ENCODE results near the gene STXBP6. TPM values are rescaled to one million over a fixed set of nuclear protein-coding genes. Genes with fewer than 3 reads are reported as not detected.

STXBP6 gene
- total RNA-seq, 1 donor from 2014 or later: 6.8 TPM

DNA sequence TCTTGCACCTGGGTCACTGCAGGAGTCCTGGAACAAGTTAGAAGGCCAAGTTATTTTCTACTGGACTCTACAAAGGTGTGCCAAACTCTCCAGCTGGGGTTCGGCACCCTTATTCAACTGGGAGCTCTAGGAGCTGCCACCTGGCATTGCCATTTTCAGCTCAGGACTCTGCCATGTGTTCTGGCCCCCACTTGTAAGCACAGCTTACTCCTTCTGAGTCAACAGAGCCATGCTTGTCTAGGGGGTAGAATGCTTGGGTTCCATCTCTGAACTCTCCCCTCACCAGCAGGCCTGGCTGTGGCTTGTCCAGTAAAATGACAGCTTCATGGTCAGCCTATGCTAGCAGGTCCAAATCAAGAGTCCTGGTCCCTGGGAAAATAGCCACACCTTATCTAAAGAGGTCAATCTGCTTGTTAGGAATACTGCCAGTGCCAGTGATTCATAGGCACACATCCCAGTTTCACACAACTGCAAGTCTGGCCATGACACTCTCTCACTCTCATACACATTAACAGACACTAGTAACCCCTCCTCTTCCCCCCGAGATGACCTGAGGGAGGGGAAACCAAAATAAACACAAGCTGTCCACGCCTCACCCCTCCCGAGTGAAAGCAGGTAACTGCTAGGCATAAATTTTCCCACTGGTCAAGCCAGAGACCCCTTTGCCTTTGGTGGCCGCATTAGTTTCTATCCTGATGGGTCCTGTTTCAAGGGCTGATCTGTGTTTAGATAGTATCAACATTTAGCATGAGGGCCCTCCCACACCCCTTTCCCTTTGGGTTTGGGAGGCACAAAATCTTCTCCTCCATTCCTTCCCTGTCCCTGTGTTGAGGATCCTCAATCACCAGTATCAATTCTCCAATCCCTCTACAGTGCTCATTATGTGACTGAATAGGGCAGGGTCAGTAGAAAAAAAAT, 233.7 kb downstream of the STXBP6 start:
- Mint-ChIP-seq H3K27ac (ENCODE audit: unreplicated experiment) (peak overlapping the region; percentile 75), H3K4me3 (no peak overlapping the region), H3K27me3 (ENCODE audit: low read depth) (no peaks in the 10 kb centered on the region), H3K36me3 (ENCODE audit: low read depth) (no peaks in the 10 kb centered on the region), H3K9me3 (no peaks in the 10 kb centered on the region), H3K4me1 (peaks cover 17% of the 10 kb centered on the region)
- TF ChIP-seq, protein P1, sequence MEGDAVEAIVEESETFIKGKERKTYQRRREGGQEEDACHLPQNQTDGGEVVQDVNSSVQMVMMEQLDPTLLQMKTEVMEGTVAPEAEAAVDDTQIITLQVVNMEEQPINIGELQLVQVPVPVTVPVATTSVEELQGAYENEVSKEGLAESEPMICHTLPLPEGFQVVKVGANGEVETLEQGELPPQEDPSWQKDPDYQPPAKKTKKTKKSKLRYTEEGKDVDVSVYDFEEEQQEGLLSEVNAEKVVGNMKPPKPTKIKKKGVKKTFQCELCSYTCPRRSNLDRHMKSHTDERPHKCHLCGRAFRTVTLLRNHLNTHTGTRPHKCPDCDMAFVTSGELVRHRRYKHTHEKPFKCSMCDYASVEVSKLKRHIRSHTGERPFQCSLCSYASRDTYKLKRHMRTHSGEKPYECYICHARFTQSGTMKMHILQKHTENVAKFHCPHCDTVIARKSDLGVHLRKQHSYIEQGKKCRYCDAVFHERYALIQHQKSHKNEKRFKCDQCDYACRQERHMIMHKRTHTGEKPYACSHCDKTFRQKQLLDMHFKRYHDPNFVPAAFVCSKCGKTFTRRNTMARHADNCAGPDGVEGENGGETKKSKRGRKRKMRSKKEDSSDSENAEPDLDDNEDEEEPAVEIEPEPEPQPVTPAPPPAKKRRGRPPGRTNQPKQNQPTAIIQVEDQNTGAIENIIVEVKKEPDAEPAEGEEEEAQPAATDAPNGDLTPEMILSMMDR (conservative IDR thresholded peaks at IDR 0.05): no peak
- DNase-seq (ENCODE audit: low read depth, low spot score): no peak

- H3K4me1 Mint-ChIP-seq: peaks cover 17% of the 10 kb centered on the region
- H3K36me3 Mint-ChIP-seq (ENCODE audit: low read depth): no peaks in the 10 kb centered on the region
- no peaks in the 10 kb centered on the region for H3K9me3 Mint-ChIP-seq
- H3K4me3 Mint-ChIP-seq: no peak overlapping the region
- DNase-seq (ENCODE audit: low read depth, low spot score): no peak
- no peaks in the 10 kb centered on the region for H3K27me3 Mint-ChIP-seq (ENCODE audit: low read depth)
- no peak overlapping the region for H3K27ac Mint-ChIP-seq (ENCODE audit: unreplicated experiment)
- TF ChIP-seq, protein P1 (conservative IDR thresholded peaks at IDR 0.05): no peak
These were observed 234.4 kb downstream of the STXBP6 start for GRCh38 chr14:24815543-24815942.

- H3K36me3 Mint-ChIP-seq (ENCODE audit: low read depth): no peaks in the 10 kb centered on the region
- H3K9me3 Mint-ChIP-seq: no peaks in the 10 kb centered on the region
- no peak for DNase-seq (ENCODE audit: low read depth, low spot score)
- H3K27me3 Mint-ChIP-seq (ENCODE audit: low read depth): no peaks in the 10 kb centered on the region
- H3K4me3 Mint-ChIP-seq: no peak overlapping the region
- no peak overlapping the region for H3K27ac Mint-ChIP-seq (ENCODE audit: unreplicated experiment)
- H3K4me1 Mint-ChIP-seq: peaks cover 17% of the 10 kb centered on the region
- TF ChIP-seq, protein P1 (conservative IDR thresholded peaks at IDR 0.05): no peak
These were observed 235.0 kb downstream of the STXBP6 start for GRCh38 chr14:24814944-24815343.

DNA sequence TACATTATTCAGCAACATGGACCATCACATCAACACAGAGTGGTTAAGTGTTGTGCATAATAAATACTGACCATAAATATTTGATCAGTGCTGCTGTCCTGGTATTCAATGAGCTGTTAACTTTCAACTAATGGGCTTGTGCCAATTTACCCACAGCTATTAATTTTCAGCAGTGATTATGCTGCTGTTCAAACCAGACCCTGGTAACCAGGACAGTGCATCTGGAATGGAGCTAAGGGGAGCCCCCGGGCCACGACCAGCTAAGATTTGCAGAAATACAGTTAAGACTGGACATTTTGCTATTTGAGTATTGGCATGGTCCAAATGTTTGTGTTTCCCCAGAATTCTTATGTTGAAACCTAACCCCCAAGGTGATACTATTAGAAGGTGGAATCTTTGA, 235.6 kb downstream of the STXBP6 start:
- Mint-ChIP-seq H3K9me3 (no peaks in the 10 kb centered on the region), H3K27me3 (ENCODE audit: low read depth) (no peaks in the 10 kb centered on the region), H3K36me3 (ENCODE audit: low read depth) (no peaks in the 10 kb centered on the region), H3K4me3 (no peak overlapping the region), H3K4me1 (peaks cover 17% of the 10 kb centered on the region), H3K27ac (ENCODE audit: unreplicated experiment) (no peak overlapping the region)
- no peak for DNase-seq (ENCODE audit: low read depth, low spot score)
- TF ChIP-seq, protein P1 (conservative IDR thresholded peaks at IDR 0.05): no peak

DNA sequence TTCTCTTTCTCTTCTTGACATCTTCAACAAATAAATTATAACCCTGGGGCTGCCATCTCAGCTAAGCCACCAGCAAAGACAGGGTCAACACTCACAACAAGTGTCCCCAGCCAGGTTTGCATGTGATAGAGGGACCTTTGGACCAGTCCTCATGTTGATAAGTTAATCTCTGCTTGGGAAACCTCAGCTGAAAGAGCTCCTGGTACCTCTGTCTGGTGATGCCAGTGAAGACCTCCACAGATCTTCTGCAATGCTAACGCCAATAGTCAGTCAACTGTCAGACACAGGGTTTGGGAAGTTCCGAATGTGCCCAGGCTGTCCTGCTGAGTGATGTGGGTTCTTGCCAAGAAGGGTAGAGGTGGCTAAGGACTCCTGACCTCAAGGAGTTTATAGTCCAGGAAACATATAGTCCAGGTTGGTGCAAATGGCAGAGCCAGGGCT, 236.1 kb downstream of the STXBP6 start:
- H3K4me3 Mint-ChIP-seq: no peak overlapping the region
- H3K27ac Mint-ChIP-seq (ENCODE audit: unreplicated experiment): no peak overlapping the region
- H3K27me3 Mint-ChIP-seq (ENCODE audit: low read depth): no peaks in the 10 kb centered on the region
- DNase-seq (ENCODE audit: low read depth, low spot score): no peak
- no peaks in the 10 kb centered on the region for H3K9me3 Mint-ChIP-seq
- peaks cover 14% of the 10 kb centered on the region for H3K4me1 Mint-ChIP-seq
- H3K36me3 Mint-ChIP-seq (ENCODE audit: low read depth): no peaks in the 10 kb centered on the region
- TF ChIP-seq, protein P1 (conservative IDR thresholded peaks at IDR 0.05): no peak
